ENCODE data around the gene A2M.

A2M gene

GRCh38 chr12:9099552-9100190 is 16.0 kb downstream of the A2M start:
- no peak for DNase-seq (ENCODE audit: low read depth)

GRCh38 chr12:9098463-9099026 is 17.2 kb downstream of the A2M start:
- DNase-seq (ENCODE audit: low read depth): no peak

DNA sequence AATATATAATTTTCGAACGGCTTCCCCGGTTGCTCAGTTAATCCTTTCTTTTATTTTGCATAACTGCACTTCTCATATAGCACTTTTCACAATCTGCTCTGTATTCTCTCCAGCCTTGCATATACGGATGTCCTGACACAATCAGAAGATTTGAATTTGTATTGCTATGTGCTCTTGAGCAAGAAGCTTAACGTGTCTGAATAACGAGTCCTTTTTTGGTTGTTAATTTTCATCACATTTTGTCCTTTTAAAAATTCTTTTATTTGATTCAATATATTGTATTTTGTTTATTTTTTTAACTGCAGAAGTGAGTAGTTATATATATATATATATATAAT is 17.6 kb downstream of the A2M start:
- no peak for DNase-seq (ENCODE audit: low read depth)

DNA sequence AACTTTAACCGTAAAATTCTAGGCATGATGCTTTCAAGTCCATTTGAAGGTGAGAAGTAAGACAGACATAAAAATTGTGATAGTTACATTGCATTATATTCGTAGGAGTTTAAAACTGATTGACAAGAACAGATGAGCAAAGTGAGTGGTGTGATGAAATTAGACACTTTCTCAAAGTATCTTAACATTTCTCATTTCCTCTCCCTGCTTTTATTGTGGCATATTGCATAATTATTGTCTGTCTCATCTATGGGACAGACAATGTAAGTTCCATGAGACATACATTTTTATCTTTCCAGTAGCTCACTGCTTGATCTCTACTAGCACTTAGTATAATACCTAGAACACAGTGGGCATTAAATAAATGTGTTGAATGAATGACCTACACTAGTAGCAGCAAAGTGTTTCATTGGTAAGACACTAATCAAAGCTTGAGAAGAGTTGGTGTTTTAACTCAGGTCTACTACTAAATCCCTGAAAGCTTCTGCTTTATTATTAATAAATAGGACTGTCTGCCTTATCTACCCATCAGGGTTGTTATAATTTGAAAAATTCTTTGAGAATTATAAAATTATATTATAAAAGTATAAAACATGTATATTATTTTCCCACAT is 19.0 kb downstream of the A2M start:
- DNase-seq (ENCODE audit: low read depth): no peak

DNA sequence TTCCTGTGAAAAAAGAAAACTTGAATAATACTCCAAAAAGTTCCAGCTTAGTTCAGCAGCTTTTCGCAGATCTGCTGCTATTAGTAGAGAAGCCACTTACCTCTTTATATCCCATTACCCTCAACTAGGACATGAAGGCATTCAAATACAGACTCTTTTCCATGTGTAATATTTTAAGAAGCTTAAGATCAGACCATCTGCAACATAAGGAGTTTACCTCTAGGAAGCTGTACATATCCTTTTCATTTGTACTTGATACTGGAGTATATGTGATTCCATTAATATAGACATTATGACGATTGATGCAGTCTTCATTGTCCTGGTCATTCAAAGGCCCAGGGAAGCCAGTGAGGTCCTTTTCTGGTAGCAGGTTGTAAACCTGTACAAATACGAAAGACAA is 20.4 kb downstream of the A2M start:
- no peak for DNase-seq (ENCODE audit: low read depth)

GRCh38 chr12:9094512-9095206 is 21.1 kb downstream of the A2M start:
- no peak for DNase-seq (ENCODE audit: low read depth)

GRCh38 chr12:9091891-9092598 is 23.7 kb downstream of the A2M start:
- no peak for DNase-seq (ENCODE audit: low read depth)

DNA sequence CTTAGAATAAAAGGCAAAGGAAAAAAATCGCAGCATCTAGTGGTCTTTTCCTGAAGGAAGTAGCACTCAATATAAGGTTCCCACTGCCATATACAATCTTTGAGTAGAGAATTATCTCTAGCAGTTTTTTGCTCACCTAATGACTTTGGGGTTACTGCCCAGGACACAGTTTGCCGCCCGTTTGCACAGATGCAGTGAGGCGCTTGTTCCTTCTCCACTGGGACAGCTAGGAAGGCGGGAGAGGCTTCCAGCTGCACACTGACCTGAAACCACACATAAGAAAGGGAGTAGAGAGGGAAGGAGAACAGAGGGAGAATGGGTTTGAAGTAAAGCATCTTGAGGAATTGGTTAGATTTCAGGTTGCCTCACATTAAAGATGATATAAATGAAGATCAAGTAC is 25.5 kb downstream of the A2M start:
- DNase-seq (ENCODE audit: low read depth): no peak

- no peak for DNase-seq (ENCODE audit: low read depth)
Measured at GRCh38 chr12:9087087-9087835, 28.5 kb downstream of the A2M start.

- DNase-seq (ENCODE audit: low read depth): no peak
Measured at GRCh38 chr12:9086087-9086486, 29.6 kb downstream of the A2M start.

DNA sequence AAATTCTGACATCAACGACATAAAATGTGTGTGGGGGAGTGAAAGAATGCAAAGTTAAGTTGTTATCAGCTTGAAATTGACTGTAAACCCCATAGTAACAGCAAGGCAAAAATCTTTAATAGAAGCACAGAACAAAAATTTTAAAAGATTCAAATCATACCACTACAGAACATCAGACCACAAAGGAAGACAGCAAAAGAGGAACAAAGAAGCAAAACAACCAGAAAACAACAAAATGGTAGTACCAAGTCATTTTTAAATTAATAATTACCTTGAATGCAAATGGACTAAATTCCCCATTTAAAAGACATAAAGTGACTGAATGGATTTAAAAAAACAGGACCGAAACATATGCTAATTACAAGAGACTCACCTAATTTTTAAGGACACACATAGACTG is 31.3 kb downstream of the A2M start:
- DNase-seq (ENCODE audit: low read depth): no peak

DNA sequence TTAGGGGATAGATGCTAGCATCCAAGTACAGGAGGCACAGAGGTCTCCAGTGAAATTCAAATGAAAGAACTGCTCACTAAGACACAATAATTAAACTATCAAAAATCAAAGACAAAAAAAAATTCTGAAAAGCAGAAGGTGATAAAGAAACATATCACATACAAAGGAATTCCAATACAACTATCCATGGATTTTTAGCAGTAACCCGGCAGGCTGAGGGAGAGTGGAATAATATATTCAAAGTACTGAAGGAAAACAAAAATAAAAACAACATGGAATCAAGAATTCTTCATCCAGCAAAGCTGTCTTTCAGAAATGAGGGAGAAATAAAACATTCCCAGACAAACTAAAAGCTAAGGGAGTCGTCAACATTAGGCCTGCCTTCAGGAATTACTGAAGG is 31.9 kb downstream of the A2M start:
- DNase-seq (ENCODE audit: low read depth): no peak

DNA sequence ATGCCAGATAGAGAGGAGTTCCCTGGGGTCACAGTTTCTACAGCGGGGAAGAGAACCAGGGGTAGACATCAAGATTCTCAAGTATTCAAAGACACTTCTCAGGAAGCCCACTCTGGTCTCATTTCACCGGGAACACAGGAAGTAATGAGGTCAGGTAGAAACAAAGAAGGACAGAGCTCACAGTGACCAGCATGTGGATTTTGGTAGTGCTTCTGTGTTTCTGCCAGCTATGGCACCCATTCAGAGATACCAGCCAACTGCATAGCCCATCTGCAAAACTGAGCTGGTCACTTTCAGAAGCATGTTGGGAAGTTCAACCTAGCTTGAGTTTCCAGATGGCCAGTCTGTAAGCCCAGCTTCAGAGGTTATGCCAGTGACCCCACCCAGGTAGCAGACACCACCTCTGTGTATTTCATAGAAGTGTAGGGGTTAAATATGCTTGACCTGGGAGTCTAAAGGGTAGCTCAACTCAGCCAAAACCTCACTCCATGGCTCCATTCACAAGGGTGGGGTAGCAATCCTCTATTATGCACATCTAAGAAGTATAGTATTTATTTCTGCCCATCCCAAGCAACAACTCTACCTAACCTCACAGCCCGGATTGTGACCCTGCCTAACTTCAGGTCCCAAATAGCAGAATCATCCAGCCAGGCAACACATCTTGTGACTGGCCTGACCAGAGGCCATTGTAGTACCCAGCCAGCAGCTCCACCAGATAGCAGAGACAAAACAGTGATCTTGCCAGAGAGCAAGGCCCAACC is 33.9 kb downstream of the A2M start:
- DNase-seq (ENCODE audit: low read depth): no peak

- no peak for DNase-seq (ENCODE audit: low read depth)
Measured at GRCh38 chr12:9079883-9080675, 35.6 kb downstream of the A2M start.

- DNase-seq (ENCODE audit: low read depth): no peak
Measured at GRCh38 chr12:9079082-9079481, 36.6 kb downstream of the A2M start.

- no peak for DNase-seq (ENCODE audit: low read depth)
Measured at GRCh38 chr12:9077152-9078031, 38.3 kb downstream of the A2M start.

DNA sequence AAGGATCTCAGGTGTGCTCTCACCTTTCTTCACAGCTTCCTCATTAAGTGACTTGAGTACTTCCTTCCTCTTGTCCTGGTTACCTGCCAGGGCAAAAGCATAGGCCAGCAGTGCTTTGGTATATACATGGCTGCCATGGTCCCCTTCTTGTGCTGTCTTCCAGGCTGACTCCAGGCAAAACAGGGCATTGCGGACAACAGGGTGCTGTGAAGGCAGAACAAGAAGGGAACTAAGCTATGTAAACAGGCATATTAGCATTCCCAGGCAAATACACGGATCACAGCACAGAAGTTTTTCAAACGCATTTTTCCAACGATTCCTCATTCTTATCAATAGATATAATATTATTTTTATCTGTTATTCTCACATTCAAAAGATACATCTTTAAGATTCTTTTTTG is 39.0 kb downstream of the A2M start:
- DNase-seq (ENCODE audit: low read depth): no peak

DNA sequence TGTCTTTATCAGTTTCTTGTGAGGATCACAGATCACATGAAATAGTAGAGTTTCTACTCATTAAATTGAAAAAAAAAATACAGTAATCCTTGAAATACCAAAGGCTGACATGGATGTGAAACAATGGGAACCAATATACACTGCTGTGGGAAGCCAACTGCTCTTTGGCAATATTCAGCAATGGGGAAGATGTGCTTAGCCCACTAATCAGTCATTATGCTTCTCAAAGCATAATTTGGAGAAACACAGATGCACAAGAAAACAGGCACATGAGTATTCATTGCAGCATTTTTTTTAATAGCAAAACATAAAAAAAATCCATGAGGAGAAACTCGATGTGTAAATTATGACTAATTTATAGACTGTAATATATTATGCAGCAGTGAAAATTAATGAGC is 40.6 kb downstream of the A2M start:
- DNase-seq (ENCODE audit: low read depth): no peak

- no peak for DNase-seq (ENCODE audit: low read depth)
Measured at GRCh38 chr12:9074484-9075137, 41.1 kb downstream of the A2M start.
